Stomach (tissue), 9 donors: Measurements from ENCODE around the gene SPC24. TPM values are rescaled to one million over a fixed set of nuclear protein-coding genes. Genes with fewer than 3 reads are reported as not detected.

ENCODE experiments used
- DNase-seq, 2 donors: peaks; one replicate each; pipeline versions ENCODE4 v3.0.0 to v3.0.0-alpha.2; 2013 to 2019
- H3K27ac ChIP-seq, 5 donors: fragments of 200-600 bp in 4 of 5; sonication (generic) in 4 of 5; one replicate each; pipeline ENCODE4 v1.5.1; 2013 to 2019; ENCODE audit warnings: mild to moderate bottlenecking in 1 of 5, moderate library complexity in 1 of 5
- H3K27me3 ChIP-seq, 3 donors: fragments of 200-600 bp; sonication (generic); one replicate each; pipeline ENCODE4 v1.5.1; 2017 to 2019; ENCODE audit warnings: mixed run types in 1 of 3
- H3K36me3 ChIP-seq, 4 donors: fragments of 200-600 bp; sonication (generic); 1 replicate in 3 of 4; 2 replicates in 1 of 4; pipeline ENCODE4 v1.5.1; 2016 to 2019
- H3K4me1 ChIP-seq, 4 donors: fragments of 200-600 bp; sonication (generic); one replicate each; pipeline ENCODE4 v1.5.1; 2016 to 2019
- H3K4me3 ChIP-seq, 4 donors: fragments of 200-600 bp; sonication (generic) in 3 of 4; one replicate each; pipeline ENCODE4 v1.5.1; 2016 to 2019; ENCODE audit warnings: mild to moderate bottlenecking in 1 of 4
- H3K9me3 ChIP-seq, 4 donors: fragments of 200-600 bp; sonication (generic); one replicate each; pipeline ENCODE4 v1.5.1; 2016 to 2019
- EP300 ChIP-seq: sonication (generic); formaldehyde crosslinking; IDR thresholded peaks from one replicate; pipeline ENCODE4 v1.6.1; 2017; ENCODE audit warnings: antibody characterized with exemption
- POLR2A ChIP-seq, 4 donors: fragments of 450-650 bp; IDR thresholded peaks; one replicate each; pipeline ENCODE4 v1.6.1; 2016; ENCODE audit warnings: antibody characterized with exemption in 4 of 4, control low read depth in 2 of 4, mild to moderate bottlenecking in 1 of 4, moderate library complexity in 1 of 4
- POLR2AphosphoS5 ChIP-seq, 3 donors: sonication (generic); formaldehyde crosslinking; IDR thresholded peaks; one replicate each; pipeline ENCODE4 v1.6.1; 2016; ENCODE audit warnings: antibody characterized with exemption in 3 of 3
- WGBS, 5 donors: extraction: QIAGEN DNeasy Blood & Tissue Kit in 3 of 5; methylation state at CpG; one replicate each; pipeline versions ENCODE4 v1.1.5 to v1.1.7; 2013 to 2018; 5-methylcytosine and 5-hydroxymethylcytosine counted together
- intact Hi-C: fragments of 100-400 bp; cut with DNase I; formaldehyde crosslinking; loops from one replicate; pipeline ENCODE4 v1.15.1; 2023; ENCODE audit warnings: low total_unique reads
- polyA plus RNA-seq, 3 donors: library from polyadenylated mRNA; stranded (reverse); fragments of 200-250 nt; gene quantifications; one replicate each; pipeline ENCODE4 v1.2.3, GENCODE V29; 2013
- total RNA-seq, 5 donors: library from RNA; depleted of rRNA; stranded (reverse); fragments of >200 nt; gene quantifications; one replicate each; pipeline versions ENCODE4 v1.1.0 to v1.2.3, GENCODE V29; 2014 to 2016
- TF ChIP-seq, protein P1 (sequence below), 7 experiments: fragments of 450-650 bp in 4 of 7; fragments of 200-600 bp in 3 of 7; sonication (generic) in 3 of 7; IDR thresholded peaks; one replicate each; pipeline ENCODE4 v1.5.1; 2016 to 2019; ENCODE audit warnings: antibody characterized with exemption in 7 of 7, control low read depth in 2 of 7, mild to moderate bottlenecking in 1 of 7
- donor health status: healthy with polysubstance abuse.
- donor health status: Bipolar disorder and iron deficiency.
- donor health status: healthy.

SPC24 gene
- total and polyA plus RNA-seq, 8 donors = 3.7 to 20.4 (median 9.2) TPM; not detected in 2

DNA sequence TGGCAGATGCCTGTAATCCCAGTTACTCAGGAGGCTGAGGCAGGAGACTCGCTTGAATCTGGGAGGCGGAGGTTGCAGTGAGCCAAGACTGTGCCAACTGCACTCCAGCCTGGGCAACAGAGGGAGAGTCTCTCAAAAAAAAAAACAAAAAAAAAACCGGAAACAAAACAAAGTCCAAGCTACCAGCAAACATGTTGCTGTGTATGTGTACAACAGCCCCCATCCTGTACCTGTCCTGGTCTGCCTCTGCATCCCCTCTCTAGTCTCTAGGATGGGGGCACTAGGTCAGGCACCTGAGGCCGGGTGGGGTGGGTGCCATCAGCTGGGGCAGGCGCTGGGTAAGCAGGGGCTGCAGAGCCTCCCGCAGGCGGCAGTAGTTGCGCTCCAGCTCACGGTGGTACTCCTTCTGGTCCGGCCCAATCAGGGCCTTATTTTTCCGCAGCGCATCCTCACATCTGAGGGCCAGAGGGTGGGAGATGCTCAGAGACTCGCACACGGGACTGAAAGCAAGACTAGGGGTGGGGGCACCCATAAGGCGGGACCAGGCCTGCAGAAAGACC is 44.5 kb upstream of the SPC24 start:
- Histone ChIP-seq H3K36me3 (peaks cover 0 to 44% (median 34%) of the 10 kb centered on the region in 4 donors), H3K4me3 (no peak overlapping the region), H3K9me3 (no peaks in the 10 kb centered on the region), H3K4me1 (peaks cover 24 to 68% (median 53%) of the 10 kb centered on the region in 4 donors), H3K27me3 (no peaks in the 10 kb centered on the region), H3K27ac (peak overlapping the region in 2 of 5 donors; percentile 10 to 94)
- TF ChIP-seq, protein P1, sequence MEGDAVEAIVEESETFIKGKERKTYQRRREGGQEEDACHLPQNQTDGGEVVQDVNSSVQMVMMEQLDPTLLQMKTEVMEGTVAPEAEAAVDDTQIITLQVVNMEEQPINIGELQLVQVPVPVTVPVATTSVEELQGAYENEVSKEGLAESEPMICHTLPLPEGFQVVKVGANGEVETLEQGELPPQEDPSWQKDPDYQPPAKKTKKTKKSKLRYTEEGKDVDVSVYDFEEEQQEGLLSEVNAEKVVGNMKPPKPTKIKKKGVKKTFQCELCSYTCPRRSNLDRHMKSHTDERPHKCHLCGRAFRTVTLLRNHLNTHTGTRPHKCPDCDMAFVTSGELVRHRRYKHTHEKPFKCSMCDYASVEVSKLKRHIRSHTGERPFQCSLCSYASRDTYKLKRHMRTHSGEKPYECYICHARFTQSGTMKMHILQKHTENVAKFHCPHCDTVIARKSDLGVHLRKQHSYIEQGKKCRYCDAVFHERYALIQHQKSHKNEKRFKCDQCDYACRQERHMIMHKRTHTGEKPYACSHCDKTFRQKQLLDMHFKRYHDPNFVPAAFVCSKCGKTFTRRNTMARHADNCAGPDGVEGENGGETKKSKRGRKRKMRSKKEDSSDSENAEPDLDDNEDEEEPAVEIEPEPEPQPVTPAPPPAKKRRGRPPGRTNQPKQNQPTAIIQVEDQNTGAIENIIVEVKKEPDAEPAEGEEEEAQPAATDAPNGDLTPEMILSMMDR (IDR thresholded peaks at IDR 0.05) = no peak
- TF ChIP-seq POLR2A (IDR thresholded peaks at IDR 0.05) (no peak), POLR2AphosphoS5 (IDR thresholded peaks at IDR 0.05) (no peak), EP300 (no peak)
- WGBS, 5 donors = 84 to 90% (median 89%) methylated on average over 14 to 15 of the region's 15 CpGs
- no peak for DNase-seq
- intact Hi-C loops = loop anchor here (10.0 kb wide), 1 partner anchor 165 kb away; no protein-coding TSS in a partner anchor

DNA sequence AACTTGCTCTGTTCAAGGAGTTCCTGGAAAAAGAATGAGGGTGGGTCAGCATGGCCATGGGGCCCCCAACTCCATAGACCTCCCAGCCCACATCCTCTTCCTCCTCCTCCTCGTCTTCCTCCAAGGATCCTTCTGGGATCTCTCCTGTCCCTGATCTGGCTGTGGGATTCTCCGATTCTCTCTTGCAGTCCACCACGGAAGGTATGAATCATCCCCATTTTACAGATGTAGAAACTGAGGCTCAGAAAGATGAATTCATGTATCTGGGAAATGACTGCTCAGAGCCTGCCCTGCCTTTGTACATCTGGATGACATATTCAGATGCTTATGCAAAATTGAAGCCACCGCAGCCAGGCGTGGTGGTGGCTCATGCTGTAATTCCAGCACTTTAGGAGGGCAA is 43.9 kb upstream of the SPC24 start:
- intact Hi-C loops = no loop called here

DNA sequence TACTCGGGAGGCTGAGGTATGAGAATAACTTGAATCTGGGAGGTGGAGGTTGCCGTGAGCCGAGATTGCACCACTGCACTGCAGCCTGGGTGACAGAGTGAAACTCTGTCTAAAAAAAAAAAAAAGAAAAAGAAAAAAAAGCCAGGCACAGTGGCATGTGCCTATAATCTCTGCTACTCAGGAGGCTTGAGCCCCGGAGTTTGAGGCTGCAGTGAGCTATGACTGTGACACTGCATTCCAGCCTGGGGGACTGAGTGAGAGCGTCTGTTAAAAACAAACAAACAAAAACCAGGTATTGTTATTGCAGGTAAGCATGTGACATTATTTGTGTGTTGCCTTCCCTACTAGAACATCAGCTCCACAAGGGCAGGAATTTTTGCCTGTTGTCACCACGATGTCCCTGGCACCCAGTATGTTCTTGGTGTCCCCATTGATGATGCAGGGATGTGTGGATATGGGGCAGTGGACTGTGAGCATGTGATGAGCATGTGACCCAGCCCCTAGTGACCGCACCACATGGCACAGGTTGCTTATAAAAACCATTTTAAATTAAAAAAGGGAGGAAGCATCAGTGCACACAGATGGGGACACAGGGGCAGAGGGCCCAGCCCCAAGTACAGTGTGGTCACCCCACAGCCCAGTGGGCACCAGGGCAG is 43.3 kb upstream of the SPC24 start:
- Histone ChIP-seq H3K27ac (peak overlapping the region in 4 of 5 donors; percentile 88 to 98 (median 92)), H3K4me1 (peaks cover 36 to 68% (median 57%) of the 10 kb centered on the region in 4 donors)
- intact Hi-C loops = no loop called here

More for the DNA sequence above, 43.9 kb upstream of the SPC24 start:
- WGBS, 5 donors = 68 to 94% (median 80%) methylated on average over 5 of the region's 5 CpGs
- Histone ChIP-seq H3K4me1 (peaks cover 30 to 68% (median 56%) of the 10 kb centered on the region in 4 donors), H3K27ac (peak overlapping the region in 4 of 5 donors; percentile 1 to 98 (median 92)), H3K27me3 (no peaks in the 10 kb centered on the region), H3K9me3 (no peaks in the 10 kb centered on the region), H3K36me3 (peaks cover 2 to 44% (median 34%) of the 10 kb centered on the region in 4 donors), H3K4me3 (no peak overlapping the region)
- DNase-seq = no peak
- no peak for TF ChIP-seq EP300
- TF ChIP-seq POLR2AphosphoS5 (IDR thresholded peaks at IDR 0.05) = no peak
- TF ChIP-seq, protein P1 (IDR thresholded peaks at IDR 0.05) = no peak
- TF ChIP-seq POLR2A (IDR thresholded peaks at IDR 0.05) = no peak

DNA sequence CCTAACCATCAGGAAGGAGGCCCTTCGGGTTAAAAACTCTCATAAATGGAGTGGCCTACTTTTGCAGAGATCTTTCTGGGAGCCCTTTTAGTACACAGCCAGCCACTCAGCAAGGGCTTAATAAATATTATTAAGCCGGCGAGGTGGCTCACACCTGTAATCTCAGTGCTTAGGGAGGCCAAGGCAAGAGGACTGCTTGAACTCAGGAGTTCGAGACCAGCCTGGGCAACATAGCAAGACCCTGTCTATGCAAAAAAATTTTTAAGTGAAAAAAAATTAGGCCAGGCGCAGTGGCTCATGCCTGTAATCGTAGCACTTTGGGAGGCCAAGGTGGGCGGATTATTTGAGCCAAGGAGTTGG is 42.6 kb upstream of the SPC24 start:
- no peaks in the 10 kb centered on the region for H3K27me3 ChIP-seq
- no peaks in the 10 kb centered on the region for H3K9me3 ChIP-seq
- peak overlapping the region in 3 of 4 donors; percentile 67 to 76 (median 72) for H3K4me3 ChIP-seq
- intact Hi-C loops = no loop called here
- no peak for DNase-seq
- H3K27ac ChIP-seq = peak overlapping the region; percentile 88 to 98 (median 94)
- peaks cover 42 to 68% (median 55%) of the 10 kb centered on the region in 4 donors for H3K4me1 ChIP-seq
- 63 to 76% (median 65%) methylated on average over 7 of the region's 7 CpGs for WGBS, 5 donors
- H3K36me3 ChIP-seq = peaks cover 16 to 58% (median 48%) of the 10 kb centered on the region in 4 donors
- TF ChIP-seq EP300 (no peak), POLR2A (IDR thresholded peaks at IDR 0.05) (no peak), POLR2AphosphoS5 (IDR thresholded peaks at IDR 0.05) (no peak)
- TF ChIP-seq, protein P1 (IDR thresholded peaks at IDR 0.05) = no peak

More for the DNA sequence above, 43.3 kb upstream of the SPC24 start:
- WGBS, 5 donors = 59 to 79% (median 61%) methylated on average over 7 of the region's 7 CpGs
- H3K36me3 ChIP-seq = peaks cover 8 to 50% (median 40%) of the 10 kb centered on the region in 4 donors
- no peak for DNase-seq
- H3K27me3 ChIP-seq = no peaks in the 10 kb centered on the region
- no peak overlapping the region for H3K4me3 ChIP-seq
- TF ChIP-seq POLR2A (IDR thresholded peaks at IDR 0.05) = no peak
- TF ChIP-seq, protein P1 (IDR thresholded peaks at IDR 0.05) = no peak
- no peak for TF ChIP-seq EP300
- TF ChIP-seq POLR2AphosphoS5 (IDR thresholded peaks at IDR 0.05) = no peak
- no peaks in the 10 kb centered on the region for H3K9me3 ChIP-seq
